Cardiac muscle cell (in vitro differentiated cells and primary cell): ENCODE results near the gene CFAP221. TPM values are rescaled to one million over a fixed set of nuclear protein-coding genes. Genes with fewer than 3 reads are reported as not detected.

Source experiments
- DNase-seq, 2 donors: peaks; one replicate each; pipeline versions ENCODE4 v3.0.0 to v3.0.0-alpha.2; 2010 to 2017; ENCODE audit warnings: low read depth in 1 of 2, low spot score in 1 of 2
- H3K27ac ChIP-seq: fragments of 200-600 bp; sonication (generic); 2 replicates; pipeline ENCODE4 v1.5.1; 2016
- H3K27me3 ChIP-seq: fragments of 200-600 bp; sonication (generic); 2 replicates; pipeline ENCODE4 v1.6.0; 2016; ENCODE audit warnings: control low read depth
- H3K36me3 ChIP-seq: fragments of 200-600 bp; sonication (generic); 2 replicates; pipeline ENCODE4 v1.5.1; 2016; ENCODE audit warnings: control low read depth
- H3K4me1 ChIP-seq: fragments of 200-600 bp; sonication (generic); 2 replicates; pipeline ENCODE4 v1.8.1; 2017; ENCODE audit warnings: low read depth, mild to moderate bottlenecking, mixed run types
- H3K4me3 ChIP-seq: fragments of 200-600 bp; sonication (generic); 2 replicates; pipeline ENCODE4 v1.5.1; 2016; ENCODE audit warnings: mild to moderate bottlenecking
- H3K9me3 ChIP-seq: fragments of 200-600 bp; sonication (generic); 2 replicates; pipeline ENCODE4 v1.5.1; 2017; ENCODE audit warnings: low read depth, mild to moderate bottlenecking, control low read depth
- polyA plus RNA-seq: library from polyadenylated mRNA; unstranded; fragments of >200 nt; fragmentation: Nextera tagmentation; extraction: Ambion mirVana; gene quantifications from 2 replicates; pipeline ENCODE4 v1.2.1, GENCODE V29; 2016
- total RNA-seq: library from RNA; depleted of rRNA; stranded (reverse); fragments of >200 nt; gene quantifications from 2 replicates; pipeline ENCODE4 v1.2.3, GENCODE V29; 2016
- TF ChIP-seq, protein P1 (sequence below): IDR thresholded peaks from 2 replicates; pipeline ENCODE4 v1.5.1; 2012; ENCODE audit warnings: low read depth, mild to moderate bottlenecking, low read length

CFAP221 gene
- total and polyA plus RNA-seq, 2 experiments from 2014 or later = 12.9 to 13.6 TPM

DNA sequence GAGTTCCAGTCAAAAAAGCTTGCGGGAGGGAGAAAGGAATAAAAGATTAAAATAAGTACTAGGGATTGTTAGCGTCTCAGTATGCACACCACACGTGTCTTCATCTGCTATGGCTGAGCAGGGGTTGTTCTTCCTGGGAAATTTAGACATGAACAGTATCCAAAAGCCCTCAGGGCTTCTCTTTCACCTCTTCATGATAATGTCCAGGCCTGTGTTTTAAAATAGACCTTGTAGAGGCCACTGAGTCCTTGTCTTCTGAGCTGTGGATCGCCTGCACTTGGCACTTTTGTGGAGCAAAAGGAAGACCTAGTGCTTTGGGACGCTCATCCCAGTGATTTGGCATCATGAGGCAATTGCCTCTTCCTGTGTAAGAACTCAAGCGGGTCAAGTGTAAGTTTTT lies 52.4 kb downstream of the CFAP221 start:
- DNase-seq = peak in 1 of 2 donors; percentile 59
- Histone ChIP-seq H3K4me1 (peaks cover 28% of the 10 kb centered on the region), H3K9me3 (no peaks in the 10 kb centered on the region), H3K4me3 (no peak overlapping the region), H3K27me3 (no peaks in the 10 kb centered on the region), H3K27ac (peak overlapping the region; percentile 78), H3K36me3 (no peaks in the 10 kb centered on the region)
- TF ChIP-seq, protein P1, sequence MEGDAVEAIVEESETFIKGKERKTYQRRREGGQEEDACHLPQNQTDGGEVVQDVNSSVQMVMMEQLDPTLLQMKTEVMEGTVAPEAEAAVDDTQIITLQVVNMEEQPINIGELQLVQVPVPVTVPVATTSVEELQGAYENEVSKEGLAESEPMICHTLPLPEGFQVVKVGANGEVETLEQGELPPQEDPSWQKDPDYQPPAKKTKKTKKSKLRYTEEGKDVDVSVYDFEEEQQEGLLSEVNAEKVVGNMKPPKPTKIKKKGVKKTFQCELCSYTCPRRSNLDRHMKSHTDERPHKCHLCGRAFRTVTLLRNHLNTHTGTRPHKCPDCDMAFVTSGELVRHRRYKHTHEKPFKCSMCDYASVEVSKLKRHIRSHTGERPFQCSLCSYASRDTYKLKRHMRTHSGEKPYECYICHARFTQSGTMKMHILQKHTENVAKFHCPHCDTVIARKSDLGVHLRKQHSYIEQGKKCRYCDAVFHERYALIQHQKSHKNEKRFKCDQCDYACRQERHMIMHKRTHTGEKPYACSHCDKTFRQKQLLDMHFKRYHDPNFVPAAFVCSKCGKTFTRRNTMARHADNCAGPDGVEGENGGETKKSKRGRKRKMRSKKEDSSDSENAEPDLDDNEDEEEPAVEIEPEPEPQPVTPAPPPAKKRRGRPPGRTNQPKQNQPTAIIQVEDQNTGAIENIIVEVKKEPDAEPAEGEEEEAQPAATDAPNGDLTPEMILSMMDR = no peak

GRCh38 chr2:119598596-119599263 lies 54.5 kb downstream of the CFAP221 start:
- Histone ChIP-seq H3K36me3 (no peaks in the 10 kb centered on the region), H3K4me1 (peaks cover 26% of the 10 kb centered on the region), H3K27ac (peak overlapping the region; percentile 44), H3K9me3 (no peaks in the 10 kb centered on the region), H3K4me3 (no peak overlapping the region), H3K27me3 (no peaks in the 10 kb centered on the region)
- DNase-seq = peak in 1 of 2 donors; percentile 30
- TF ChIP-seq, protein P1 = no peak

DNA sequence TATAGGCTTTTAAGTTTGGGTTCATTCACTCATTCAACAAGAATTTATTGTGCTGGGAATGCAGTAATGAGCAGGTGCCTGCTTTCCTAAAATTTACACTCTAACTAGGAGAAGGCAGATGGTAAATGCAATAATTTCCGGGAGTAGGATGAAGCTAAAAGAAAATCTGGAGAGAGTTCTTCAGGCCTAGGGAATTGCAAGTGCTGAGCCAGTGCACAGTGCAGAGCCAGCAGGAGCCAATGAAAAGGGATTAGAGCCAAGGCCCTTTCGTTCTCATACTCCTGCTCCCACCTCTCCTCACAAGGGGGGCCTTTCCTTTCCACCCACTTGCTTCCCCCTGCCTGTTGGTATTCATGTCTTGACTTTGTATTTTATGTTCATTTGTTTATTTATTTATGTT lies 55.1 kb downstream of the CFAP221 start:
- H3K27me3 ChIP-seq = no peaks in the 10 kb centered on the region
- no peak overlapping the region for H3K27ac ChIP-seq
- no peak overlapping the region for H3K4me3 ChIP-seq
- TF ChIP-seq, protein P1 = no peak
- H3K4me1 ChIP-seq = peaks cover 26% of the 10 kb centered on the region
- DNase-seq = no peak
- no peaks in the 10 kb centered on the region for H3K36me3 ChIP-seq
- H3K9me3 ChIP-seq = no peaks in the 10 kb centered on the region

- TF ChIP-seq, protein P1 = no peak
- Histone ChIP-seq H3K4me1 (no peaks in the 10 kb centered on the region), H3K4me3 (no peak overlapping the region), H3K27me3 (no peaks in the 10 kb centered on the region), H3K36me3 (no peaks in the 10 kb centered on the region), H3K27ac (no peak overlapping the region), H3K9me3 (no peaks in the 10 kb centered on the region)
- no peak for DNase-seq
Observed at GRCh38 chr2:119605096-119605495, 60.8 kb downstream of the CFAP221 start.

GRCh38 chr2:119606674-119607073 lies 62.4 kb downstream of the CFAP221 start:
- H3K4me3 ChIP-seq = no peak overlapping the region

More at GRCh38 chr2:119606674-119607073, 62.4 kb downstream of the CFAP221 start:
- no peaks in the 10 kb centered on the region for H3K4me1 ChIP-seq
- H3K9me3 ChIP-seq = no peaks in the 10 kb centered on the region
- H3K36me3 ChIP-seq = no peaks in the 10 kb centered on the region
- TF ChIP-seq, protein P1 = no peak
- H3K27me3 ChIP-seq = no peaks in the 10 kb centered on the region
- DNase-seq = no peak
- H3K27ac ChIP-seq = no peak overlapping the region
